Skin epidermis (tissue), 12 donors: ENCODE measurements around the gene MFSD12.
"Not testable (repeated sequence)": the region's sequence is repeated elsewhere in the genome, so short reads cannot be mapped to it uniquely, and the experiment has no call there.

Experiments used
- H3K27ac ChIP-seq, 21 experiments: fragments of 200-600 bp; sonication (generic) in 11 of 21; one replicate each; pipeline ENCODE4 v1.5.0; 2020; ENCODE audit warnings: mild to moderate bottlenecking in 3 of 21, inconsistent platforms in 2 of 21, moderate library complexity in 2 of 21
- H3K4me3 ChIP-seq, 7 experiments: fragments of 200-600 bp; sonication (generic) in 2 of 7; one replicate each; pipeline ENCODE4 v1.5.0; 2020; ENCODE audit warnings: inconsistent platforms in 2 of 7, mild to moderate bottlenecking in 2 of 7, moderate library complexity in 1 of 7

The MFSD12 gene

GRCh38 chr19:3514930-3515329 is 42.5 kb downstream of the MFSD12 start:
- Histone ChIP-seq H3K4me3 (no peak overlapping the region), H3K27ac (no peak overlapping the region)

GRCh38 chr19:3513229-3514140 is 43.9 kb downstream of the MFSD12 start:
- Histone ChIP-seq H3K4me3 (no peak overlapping the region), H3K27ac (no peak overlapping the region)

- H3K4me3 ChIP-seq, result no peak overlapping the region
- H3K27ac ChIP-seq, result no peak overlapping the region
Measured at GRCh38 chr19:3512562-3513228, 44.7 kb downstream of the MFSD12 start.

- Histone ChIP-seq H3K27ac (no peak overlapping the region), H3K4me3 (no peak overlapping the region)
Measured at GRCh38 chr19:3511506-3512251, 45.7 kb downstream of the MFSD12 start.

GRCh38 chr19:3510727-3511126 is 46.7 kb downstream of the MFSD12 start:
- H3K4me3 ChIP-seq, result no peak overlapping the region
- no peak overlapping the region for H3K27ac ChIP-seq

GRCh38 chr19:3509566-3509989 is 47.8 kb downstream of the MFSD12 start:
- Histone ChIP-seq H3K27ac (peak overlapping the region in 1 of 21 experiments; percentile 48), H3K4me3 (no peak overlapping the region)

- Histone ChIP-seq H3K4me3 (no peak overlapping the region), H3K27ac (peak overlapping the region in 3 of 21 experiments; percentile 28 to 54 (median 48))
Measured at GRCh38 chr19:3508771-3509535, 48.4 kb downstream of the MFSD12 start.

- H3K27ac ChIP-seq, result peak overlapping the region in 3 of 21 experiments; percentile 28 to 98 (median 48)
- not testable (repeated sequence) for H3K4me3 ChIP-seq
Measured at GRCh38 chr19:3508121-3508661, 49.2 kb downstream of the MFSD12 start.

GRCh38 chr19:3507371-3508120 is 49.8 kb downstream of the MFSD12 start:
- H3K27ac ChIP-seq, result peak overlapping the region in 20 of 21 experiments; percentile 84 to 99 (median 96)
- peak overlapping the region; percentile 78 to 100 (median 99) for H3K4me3 ChIP-seq

GRCh38 chr19:3506384-3507340 is 50.7 kb downstream of the MFSD12 start:
- Histone ChIP-seq H3K27ac (peak overlapping the region; percentile 84 to 99 (median 96)), H3K4me3 (peak overlapping the region; percentile 78 to 100 (median 99))

GRCh38 chr19:3505598-3506383 is 51.6 kb downstream of the MFSD12 start, which contains the start of gene FZR1:
Gene FZR1 (plus strand): TSS chr19:3506311. CDS start chr19:3522990, 16,679 bp downstream.
- H3K4me3 ChIP-seq, result peak within 1 kb of the TSS; percentile 78 to 100 (median 99)
- H3K27ac ChIP-seq, result peak within 1 kb of the TSS; percentile 85 to 99 (median 96)

- peak overlapping the region in 8 of 21 experiments; percentile 80 to 98 (median 96) for H3K27ac ChIP-seq
- H3K4me3 ChIP-seq, result no peak overlapping the region
Measured at GRCh38 chr19:3504735-3505134, 52.7 kb downstream of the MFSD12 start.

- no peak overlapping the region for H3K4me3 ChIP-seq
- H3K27ac ChIP-seq, result no peak overlapping the region
Measured at GRCh38 chr19:3503036-3503572, 54.3 kb downstream of the MFSD12 start.

GRCh38 chr19:3501780-3502179 is 55.6 kb downstream of the MFSD12 start:
- Histone ChIP-seq H3K4me3 (no peak overlapping the region), H3K27ac (no peak overlapping the region)

- H3K4me3 ChIP-seq, result peak within 1 kb of the TSS; percentile 77 to 99 (median 89)
Measured at GRCh38 chr19:3500429-3501101, 56.8 kb downstream of the MFSD12 start, which contains the start of gene DOHH. Gene DOHH (minus strand): TSS chr19:3500674. CDS start chr19:3496814, 3,860 bp downstream.

More at GRCh38 chr19:3500429-3501101, 56.8 kb downstream of the MFSD12 start, which contains the start of gene DOHH:
- peak within 1 kb of the TSS; percentile 88 to 100 (median 98) for H3K27ac ChIP-seq
